GM18502 (cell line): ENCODE data around the gene LBR.
"Not testable (repeated sequence)": the region's sequence is repeated elsewhere in the genome, so short reads cannot be mapped to it uniquely, and the experiment has no call there.

Source experiments
- ATAC-seq: cut with Tn5 transposase; IDR thresholded peaks from one replicate; pipeline ENCODE4 v1.9.1; 2021; ENCODE audit warnings: mild to moderate bottlenecking; ENCODE audit not compliant: unreplicated experiment, poor library complexity

LBR gene

DNA sequence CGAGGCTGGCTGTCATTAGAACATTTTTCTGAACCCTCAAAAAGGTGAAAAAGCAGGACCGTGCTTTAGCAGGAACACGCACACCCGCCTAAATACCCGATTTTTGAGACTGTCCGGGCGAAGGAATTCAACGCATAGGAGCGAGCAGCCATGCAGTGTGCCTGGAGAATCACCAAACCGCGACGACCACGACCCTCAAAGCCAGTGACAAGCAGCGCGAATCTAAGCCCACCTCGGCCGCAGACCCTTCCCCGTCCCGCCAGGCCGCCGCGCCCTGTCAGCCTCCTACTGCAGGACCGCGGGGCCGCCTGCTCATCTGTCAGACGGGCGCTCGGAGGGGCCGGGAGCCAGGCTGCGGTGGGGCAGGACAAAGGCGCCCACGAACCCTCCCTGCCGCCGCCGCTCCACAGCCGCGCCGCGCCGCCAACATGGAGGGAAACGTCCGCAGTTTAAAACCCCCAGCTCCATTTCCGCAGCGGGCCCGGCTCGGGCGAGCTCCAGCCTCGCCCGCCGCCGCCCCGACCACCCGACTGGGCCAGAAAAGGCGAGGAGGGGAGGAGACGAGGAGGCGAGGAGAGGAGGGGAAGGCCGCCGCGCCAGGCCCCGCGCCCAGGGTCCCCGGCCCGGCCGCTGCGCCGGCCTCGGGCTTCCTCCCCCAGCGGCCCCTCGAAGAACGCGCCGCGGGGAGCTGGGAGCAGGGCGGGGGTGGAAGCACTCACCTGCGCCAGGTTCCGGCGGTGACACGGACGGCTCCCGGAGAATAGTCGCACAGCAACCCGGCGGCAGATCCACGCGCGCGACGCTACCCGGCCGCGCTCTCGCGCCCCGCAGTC, at the start of gene LBR:
LBR (minus strand) TSS at position 804 of the 833 bp plus-strand sequence. CDS start 3,963 bp downstream, outside the sequence.
- peak; percentile 38 for ATAC-seq

DNA sequence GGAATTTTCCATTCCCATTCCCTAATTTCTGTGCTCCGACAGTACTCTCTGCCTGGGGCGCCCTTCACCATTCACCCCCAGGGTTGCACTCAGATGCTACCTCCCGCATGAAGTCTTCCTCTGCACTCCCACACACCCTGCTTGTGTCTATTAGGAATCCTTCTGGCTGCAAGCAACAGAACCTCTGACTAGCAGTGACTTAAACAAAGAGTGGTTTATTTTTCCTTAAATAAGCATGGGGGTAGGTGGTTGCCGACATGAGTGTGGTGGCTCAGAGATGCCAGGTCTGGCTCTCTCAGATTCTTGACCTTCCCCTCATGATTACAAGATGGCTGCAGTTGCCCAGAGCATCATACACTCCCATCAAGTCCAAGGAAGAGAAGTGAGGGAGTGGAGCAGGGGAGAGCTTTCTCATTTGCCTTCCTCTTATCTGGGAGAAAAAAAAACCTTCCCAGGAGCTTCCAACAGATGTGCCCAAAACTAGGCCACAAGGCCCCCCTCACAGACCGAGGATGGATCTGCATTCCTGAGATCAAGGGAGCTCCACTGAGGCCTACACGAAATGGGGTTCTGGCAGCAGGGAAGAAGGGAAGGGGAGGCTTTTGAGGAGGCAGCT, 49.6 kb upstream of the LBR start:
- ATAC-seq: no peak

DNA sequence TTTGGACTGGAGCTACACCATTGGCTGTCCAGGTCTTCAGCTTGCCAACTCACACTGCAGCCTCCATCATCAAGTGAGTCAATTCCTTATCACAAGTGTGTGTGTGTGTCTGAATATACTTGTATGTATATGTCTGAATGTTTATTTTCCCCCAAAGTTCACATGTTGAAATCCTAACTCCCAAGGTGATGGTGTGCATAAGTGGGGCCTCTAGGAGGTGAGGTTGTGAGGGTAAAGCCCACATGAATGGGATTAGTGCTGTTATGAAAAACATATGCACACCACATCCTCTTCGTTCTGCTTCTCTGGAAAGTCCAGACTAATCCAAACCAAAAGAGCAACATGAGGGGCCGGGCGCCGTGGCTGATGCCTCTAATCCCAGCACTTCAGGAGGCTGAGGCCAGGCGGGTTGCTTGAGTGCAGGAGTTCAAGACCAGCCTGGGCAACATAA, 48.7 kb upstream of the LBR start:
- no peak for ATAC-seq

DNA sequence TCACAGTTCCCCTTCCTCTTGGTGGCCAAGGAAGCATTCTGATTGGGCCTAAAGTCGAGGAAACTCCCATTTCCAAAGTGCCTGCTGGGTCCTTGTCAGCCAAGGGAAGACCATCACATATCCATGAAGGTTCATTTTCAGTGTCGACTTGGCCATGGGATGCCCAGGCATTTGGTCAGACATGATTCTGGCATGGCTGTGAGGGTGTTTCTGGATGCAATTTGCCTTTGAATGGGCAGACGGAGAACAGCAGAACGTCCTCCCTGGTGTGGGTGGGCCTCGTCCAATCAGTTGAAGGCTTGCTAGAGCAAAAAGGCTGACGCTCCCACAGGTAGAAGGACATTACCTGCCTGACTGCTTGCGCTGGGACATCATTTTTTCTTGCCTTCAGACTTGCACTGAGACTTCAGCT, 48.3 kb upstream of the LBR start:
- no peak for ATAC-seq

DNA sequence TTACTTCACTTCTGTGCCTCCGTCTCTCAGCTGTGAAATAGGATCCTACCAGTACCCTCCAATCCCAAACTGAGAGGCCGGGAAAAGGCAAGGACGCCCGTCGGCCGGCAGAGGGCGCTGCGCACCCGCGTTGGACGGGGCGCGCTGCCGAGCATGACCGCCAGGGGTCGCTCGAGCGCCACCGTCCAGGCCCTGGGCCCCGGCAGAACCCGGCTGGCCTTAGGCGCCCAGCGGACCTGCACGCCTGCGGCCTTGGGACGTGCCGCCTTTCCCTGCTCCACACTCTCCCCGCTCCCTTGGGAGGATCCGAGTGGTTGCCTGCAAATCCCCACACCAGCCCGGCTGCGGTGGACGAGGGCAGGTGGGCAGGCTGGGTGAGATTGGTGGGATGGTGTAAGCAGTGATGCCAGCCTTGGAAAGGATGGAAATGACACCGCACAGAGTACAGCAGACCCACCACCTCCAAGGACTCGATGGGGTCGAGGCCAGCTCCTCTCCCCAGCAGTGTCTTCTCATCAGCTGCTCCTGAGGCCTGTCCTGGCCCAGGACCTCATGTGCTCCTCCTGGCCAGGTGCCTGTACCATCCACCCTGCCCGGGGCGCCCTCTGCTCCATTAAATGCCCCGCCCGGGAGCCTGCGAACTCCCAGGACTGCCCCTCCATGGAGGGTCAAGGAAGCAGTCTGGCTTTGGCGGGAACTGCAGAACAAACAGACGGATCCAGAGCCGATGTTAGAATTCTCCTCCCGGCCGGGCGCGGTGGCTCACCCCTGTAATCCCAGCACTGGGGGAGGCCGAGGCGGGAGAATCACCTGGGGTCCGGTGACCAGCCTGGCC, 47.4 kb upstream of the LBR start:
- peak; percentile 73 for ATAC-seq

DNA sequence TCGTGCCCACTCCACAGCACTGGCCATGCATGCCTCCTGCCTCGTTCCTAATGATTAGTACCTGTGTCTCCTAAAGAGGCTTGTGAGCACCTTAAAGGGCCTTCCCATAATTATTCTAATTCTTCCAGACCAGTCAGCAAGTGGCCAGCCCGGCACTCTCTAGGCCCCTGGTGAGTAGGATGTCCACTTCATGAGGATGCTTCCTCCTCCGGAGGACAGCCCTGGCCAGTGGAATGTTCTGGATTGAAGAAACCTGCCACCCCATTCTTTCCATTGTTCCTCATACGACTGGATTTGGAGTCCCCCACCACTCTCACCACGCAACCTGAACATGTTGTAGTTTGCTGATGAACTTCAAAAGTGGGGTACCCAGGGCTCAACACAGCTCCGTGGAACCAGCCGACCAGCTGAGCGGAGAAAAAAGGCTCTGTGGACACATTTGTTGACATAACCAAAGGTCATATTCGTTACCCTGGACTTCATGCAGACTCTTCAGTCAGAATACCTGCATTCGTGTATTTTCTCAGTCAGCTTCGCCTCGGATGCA, 46.7 kb upstream of the LBR start:
- no peak for ATAC-seq

DNA sequence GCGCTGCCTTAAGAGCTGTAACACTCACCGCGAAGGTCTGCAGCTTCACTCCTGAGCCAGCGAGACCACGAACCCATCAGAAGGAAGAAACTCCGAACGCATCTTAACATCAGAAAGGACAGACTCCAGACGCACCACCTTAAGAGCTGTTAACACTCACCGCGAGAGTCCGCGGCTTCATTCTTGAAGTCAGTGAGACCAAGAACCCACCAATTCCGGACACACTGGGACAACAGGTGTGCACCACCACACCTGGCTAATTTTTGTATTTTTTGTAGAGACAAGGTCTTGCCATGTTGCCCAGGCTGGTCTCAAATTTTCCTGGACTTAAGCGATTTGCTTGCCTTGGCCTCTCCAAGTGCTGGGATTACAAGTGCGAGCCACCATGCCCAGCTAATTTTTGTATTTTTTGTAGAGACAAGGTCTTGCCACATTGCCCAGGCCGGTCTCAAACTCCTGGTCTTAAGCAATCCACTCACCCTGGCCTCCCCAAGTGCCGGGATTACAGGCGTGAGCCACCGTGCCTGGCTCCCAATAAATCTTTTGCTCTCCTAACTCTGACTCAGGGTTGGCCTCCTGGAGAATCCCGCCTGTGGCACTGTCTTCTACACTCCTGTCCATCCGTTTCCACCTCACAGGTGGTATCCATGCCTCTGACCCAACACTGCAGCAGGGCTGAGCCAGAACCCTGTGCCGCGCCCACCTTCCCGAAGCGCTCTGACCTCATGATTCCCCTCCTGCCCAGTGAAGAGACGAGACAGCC, 46.0 kb upstream of the LBR start:
- ATAC-seq: not testable (repeated sequence)

DNA sequence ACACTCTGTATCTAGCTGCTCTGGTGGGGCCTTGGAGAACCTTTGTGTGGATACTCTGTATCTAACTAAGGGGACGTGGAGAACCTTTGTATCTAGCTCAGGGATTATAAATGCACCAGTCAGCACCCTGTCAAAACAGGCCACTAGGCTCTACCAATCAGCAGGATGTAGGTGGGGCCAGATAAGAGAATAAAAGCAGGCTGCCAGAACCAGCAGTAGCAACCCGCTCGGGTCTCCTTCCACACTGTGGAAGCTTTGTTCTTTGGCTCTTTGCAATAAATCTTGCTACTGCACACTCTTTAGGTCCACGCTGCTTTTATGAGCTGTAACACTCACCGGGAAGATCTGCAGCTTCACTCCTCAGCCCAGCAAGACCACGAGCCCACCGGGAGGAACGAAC, 45.4 kb upstream of the LBR start:
- not testable (repeated sequence) for ATAC-seq

DNA sequence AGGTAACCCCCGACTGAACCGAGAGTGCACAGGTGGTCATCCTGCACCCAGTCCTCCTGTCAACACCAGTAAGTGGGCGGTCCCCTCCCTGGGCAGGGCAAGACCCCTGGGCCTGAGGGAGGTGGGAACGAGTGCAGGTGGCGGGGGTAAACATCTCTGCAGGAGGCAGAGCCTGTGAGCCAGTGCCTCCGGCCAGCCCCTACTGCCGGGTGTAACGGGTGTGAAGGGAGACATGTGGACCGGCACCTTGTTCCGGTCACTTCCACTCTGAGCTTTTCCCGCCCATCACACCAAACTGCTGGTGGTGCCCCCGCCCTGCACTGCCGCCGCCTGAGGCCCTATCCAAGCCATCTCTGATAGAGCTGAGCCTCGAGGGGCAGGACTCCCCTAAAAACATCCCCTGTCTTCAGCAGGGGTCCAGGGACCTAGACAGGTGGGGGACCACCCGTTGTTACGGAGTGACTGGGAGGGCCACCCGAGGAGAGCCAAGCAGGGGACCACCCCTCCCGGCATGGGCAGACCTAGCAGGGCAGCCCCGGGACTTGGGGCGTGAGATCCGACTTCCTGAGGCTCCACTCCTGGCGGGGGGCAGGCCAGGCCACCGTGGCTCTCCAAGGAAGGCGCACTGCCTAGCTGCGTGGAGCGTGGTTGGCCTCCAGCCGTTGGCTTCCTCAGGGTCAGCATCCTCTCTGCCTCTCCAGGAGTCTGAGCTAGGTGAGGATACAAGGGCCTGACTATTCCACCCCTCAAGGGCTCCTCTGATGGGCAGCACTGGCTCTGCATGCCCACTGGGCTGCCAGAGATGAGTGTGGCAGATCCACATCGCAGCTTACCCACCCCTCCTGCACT, 43.8 kb upstream of the LBR start:
- ATAC-seq: no peak

DNA sequence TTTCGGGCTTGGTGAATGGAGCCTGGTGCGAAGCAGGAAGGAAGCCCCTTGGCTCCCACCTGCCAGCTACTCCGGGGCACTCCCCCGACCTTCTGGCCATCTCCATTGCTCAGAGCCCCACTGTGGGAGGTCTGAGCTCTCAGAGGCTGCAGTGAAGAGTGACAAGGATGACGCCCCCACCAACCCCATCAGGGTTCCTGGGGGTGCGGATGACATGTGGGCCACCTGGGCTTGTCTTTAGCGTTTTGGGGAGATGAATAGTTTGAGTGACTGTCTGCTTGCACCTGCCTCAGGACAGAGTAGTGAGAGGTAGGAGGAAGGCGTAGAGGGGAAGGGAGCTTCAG, 43.2 kb upstream of the LBR start:
- no peak for ATAC-seq

DNA sequence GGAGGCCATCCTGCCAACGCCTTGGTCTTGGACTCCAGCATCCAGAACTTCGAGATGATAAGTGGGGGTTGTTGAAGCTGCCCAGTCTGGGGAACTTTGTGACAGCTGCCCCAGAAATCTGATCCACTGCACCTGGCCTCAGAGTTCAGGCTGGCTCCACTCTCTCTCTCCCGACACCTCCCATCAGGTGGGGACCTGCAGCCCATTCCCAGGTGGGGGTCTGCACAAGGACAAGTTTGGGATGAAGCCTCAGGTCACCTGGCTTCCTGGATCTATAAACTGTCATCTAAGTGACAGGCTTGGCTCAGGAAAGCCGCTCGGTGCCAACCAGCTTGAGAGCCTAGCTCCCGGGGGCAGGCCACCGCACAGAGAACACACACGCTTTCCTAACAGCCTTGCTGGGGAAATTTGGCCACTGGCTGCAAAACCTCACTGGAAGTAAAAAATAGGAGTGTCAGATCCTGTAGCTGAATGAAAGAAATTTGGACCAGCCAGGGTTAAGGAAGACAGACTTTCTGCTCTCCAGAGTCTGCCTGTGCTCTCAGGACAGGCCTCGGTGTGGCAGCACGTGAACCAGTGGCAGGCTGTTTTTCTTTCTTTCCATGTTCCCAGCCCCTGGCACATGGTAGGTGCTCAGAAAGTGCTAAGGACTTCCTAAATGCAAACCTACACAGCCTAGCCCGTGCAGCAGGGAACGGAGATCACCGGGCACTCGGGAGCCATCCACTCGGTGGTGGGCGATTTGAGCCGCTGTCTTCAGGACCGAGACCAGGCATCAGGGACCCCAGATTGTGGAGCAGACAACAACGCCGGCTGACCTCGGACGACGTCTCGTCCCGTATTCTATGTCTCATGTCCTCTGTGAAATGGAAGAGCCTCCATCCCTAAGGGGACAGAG, 42.6 kb upstream of the LBR start:
- no peak for ATAC-seq

DNA sequence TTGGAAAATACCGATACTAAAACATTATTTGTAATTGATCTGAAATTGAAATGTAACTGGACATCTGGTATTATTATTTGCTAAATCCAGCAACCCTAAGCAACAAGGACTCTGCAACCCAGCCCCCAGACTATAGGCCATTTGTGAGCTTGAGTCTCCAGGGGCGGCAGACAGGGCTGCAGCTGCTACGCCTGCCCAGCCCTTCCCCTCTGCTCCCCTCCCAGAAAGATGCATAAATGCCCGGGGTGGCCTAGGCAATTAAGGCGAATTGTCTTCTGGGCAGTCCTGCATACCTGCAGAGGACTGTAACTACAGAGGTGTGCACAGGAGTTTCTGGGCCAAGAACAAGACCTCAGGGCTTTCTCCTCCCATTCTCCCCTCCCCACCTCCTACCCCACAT, 41.2 kb upstream of the LBR start:
- ATAC-seq: no peak

DNA sequence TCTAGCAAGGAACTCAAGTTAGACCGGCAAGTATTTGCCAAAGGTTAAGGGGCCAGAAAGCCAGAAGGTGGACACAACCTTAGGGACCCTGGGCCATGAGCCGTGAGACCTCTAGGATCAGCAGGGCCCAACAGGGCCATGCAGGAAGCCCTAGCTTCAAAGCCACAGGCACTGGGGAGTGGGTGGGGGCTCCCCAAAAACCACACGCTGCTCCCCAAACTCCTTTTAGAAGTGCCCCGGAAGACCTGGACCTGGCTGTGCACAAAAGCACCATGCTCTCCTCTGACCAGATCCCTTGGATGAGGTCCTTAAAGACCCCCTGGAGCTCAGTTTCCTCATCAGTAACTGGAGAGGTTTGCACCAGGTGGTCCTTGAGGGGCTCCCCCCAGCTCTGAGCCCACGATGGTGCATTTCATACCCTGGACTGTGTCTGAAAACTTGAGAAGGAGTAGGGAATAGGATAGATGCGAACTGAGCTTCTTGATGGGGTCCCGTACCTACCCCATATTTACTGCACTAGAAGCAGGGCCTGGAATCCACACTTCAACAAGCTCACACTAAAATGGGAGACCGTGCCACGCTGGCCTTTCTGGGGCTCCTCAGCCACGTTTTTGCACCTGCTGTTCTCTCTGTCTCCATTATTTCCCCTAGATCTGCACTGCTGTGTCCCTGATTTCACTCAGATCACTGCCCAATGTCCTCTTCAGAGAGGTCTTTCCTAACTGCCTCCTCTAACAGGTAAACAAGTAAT, 40.6 kb upstream of the LBR start:
- no peak for ATAC-seq

DNA sequence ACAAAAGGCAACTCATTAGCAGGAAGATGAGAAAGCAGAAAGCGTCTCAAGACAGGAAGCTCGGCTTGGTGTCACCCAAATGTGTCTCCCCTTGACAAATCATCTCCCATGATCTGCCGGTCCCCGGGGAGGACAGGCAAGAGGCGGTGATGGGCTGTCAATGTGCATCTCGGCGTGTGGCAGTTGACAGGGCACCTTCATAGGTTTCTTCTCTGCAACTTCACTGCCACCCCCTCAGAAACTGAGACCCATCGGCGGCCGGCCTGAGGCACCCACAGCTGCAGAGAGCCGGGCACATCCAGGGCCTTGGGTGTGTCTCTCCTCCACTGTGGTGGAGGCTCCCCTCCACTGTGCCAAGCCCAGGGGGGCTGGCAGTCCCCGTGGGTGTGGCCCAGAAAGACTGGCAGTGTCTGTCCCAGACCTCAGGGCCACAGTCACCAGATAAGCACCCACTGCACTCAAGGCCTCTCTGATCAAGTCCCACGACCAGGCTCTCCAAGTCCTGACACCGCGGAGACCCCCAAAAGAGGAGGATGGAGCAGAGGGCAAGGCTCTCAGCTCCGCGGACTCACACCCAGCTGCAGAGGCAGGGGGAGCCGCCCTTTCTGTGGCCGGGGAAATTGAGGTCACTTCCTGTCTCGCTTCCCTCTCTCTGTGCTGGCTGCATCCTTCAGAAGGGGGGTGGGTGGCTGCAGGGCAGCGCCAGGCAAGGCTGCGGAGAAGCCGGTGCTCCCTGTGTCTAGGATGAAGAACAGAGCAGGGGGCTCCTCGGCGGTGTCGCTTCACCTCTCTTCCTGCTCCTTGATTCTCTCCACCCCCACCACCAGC, 39.6 kb upstream of the LBR start:
- ATAC-seq: peak; percentile 95

DNA sequence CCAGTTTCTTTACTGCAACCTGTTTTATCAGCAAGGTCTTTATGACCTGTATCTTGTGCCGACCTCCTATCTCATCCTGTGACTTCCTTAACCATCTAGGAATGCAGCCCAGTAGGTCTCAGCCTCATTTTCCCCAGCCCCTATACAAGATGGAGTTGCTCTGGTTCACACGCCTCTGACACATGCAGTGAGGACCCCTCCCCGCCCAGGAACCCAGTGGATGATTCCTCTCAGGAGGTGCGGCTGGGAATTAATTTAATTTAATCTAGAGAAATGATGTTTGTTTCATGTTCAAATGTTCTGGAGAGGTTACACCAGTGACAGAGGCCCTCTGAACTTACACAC, 39.0 kb upstream of the LBR start:
- no peak for ATAC-seq

DNA sequence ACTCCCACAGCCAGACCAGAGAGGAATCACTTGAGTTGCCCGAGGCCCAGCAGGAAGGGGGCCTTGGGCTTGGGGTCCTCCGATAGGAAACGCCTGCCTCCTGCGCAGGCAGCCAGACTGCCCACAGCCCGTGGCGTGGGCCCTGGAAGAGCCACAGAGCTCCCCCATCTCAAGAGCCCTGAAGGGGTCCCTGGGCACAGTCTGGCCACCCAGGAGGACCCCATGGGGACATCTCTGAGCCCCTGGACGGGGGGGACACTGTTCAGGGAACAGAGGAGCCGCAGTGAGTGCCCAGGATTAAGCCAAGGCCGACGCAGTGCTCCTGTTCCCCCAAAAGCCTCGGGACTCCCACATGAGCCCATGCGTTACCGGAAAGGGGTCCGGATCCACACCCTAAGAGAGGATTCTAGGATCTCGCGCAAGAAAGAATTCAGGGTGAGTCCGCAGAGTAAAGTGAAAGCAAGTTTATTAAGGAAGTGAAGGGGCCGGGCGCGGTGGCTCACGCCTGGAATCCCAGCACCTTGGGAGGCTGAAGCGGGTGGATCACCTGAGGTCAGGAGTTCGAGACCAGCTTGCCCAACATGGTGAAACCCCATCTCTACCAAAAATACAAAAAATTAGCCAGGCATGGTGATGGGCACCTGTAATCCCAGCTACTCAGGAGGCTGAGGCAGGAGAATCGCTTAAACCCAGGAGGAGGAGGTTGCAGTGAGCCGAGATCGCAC, 38.1 kb upstream of the LBR start:
- no peak for ATAC-seq
